Psoas muscle (tissue), 8 donors: Measurements from ENCODE around the gene IP6K3. TPM values are rescaled to one million over a fixed set of nuclear protein-coding genes. Genes with fewer than 3 reads are reported as not detected.

ENCODE experiments used
- ATAC-seq, 4 donors: fragments of 200-7000 bp; cut with Tn5 transposase; one replicate each; pipeline ENCODE4 v1.9.1; 2020; ENCODE audit warnings: moderate library complexity in 3 of 4, mild to moderate bottlenecking in 2 of 4
- DNase-seq, 2 donors: peaks; one replicate each; pipeline ENCODE4 v3.0.0-alpha.2; 2020
- H3K27ac ChIP-seq: fragments of 200-600 bp; one replicate; pipeline ENCODE4 v1.8.0; 2022
- H3K27me3 ChIP-seq, 3 donors: fragments of 200-600 bp in 1 of 3; one replicate each; pipeline versions ENCODE4 v1.6.1 to v1.8.0; 2013 to 2022; ENCODE audit warnings: low read length in 2 of 3, mild to moderate bottlenecking in 2 of 3, moderate library complexity in 1 of 3; ENCODE audit not compliant: insufficient read depth in 3 of 3
- H3K36me3 ChIP-seq, 2 donors: fragments of 200-600 bp in 1 of 2; one replicate each; pipeline versions ENCODE4 v1.6.1 to v1.8.0; 2013 to 2022; ENCODE audit warnings: low read depth in 1 of 2, mild to moderate bottlenecking in 1 of 2, moderate library complexity in 1 of 2; ENCODE audit not compliant: insufficient read depth in 1 of 2
- H3K4me1 ChIP-seq: fragments of 200-600 bp; one replicate; pipeline ENCODE4 v1.8.0; 2022
- H3K4me3 ChIP-seq: fragments of 200-600 bp; one replicate; pipeline ENCODE4 v1.8.0; 2022; ENCODE audit warnings: mild to moderate bottlenecking
- H3K9me3 ChIP-seq: fragments of 200-600 bp; one replicate; pipeline ENCODE4 v1.8.0; 2022
- WGBS, 3 donors: extraction: QIAGEN DNeasy Blood & Tissue Kit; methylation state at CpG; one replicate each; pipeline versions ENCODE4 v1.1.6 to v1.1.7; 2013; 5-methylcytosine and 5-hydroxymethylcytosine counted together
- intact Hi-C, 2 donors: fragments of 100-400 bp; cut with DNase I; formaldehyde crosslinking; loops; one replicate each; pipeline versions ENCODE4 v1.11.0 to v1.14.2; 2022
- polyA plus RNA-seq, 3 donors: library from polyadenylated mRNA; stranded (reverse); fragments of 200-250 nt; gene quantifications; one replicate each; pipeline ENCODE4 v1.2.3, GENCODE V29; 2013
- total RNA-seq, 4 donors: library from RNA; stranded (reverse); fragmentation: NEBNext Ultra II Directional in 2 of 4; extraction: Animal tissue kit (Norgen Biotek cat#: 25700) in 2 of 4; gene quantifications; one replicate each; pipeline versions ENCODE4 v1.2.1 to v1.2.4, GENCODE V29; 2021 to 2023
- TF ChIP-seq, protein P1 (sequence below): fragments of 200-600 bp; IDR thresholded peaks from one replicate; pipeline ENCODE4 v1.8.0; 2022; ENCODE audit warnings: antibody characterized with exemption
- donor health status: healthy with polysubstance abuse.
- donor health status: DM: no; HTN: no; CAD: no; lungs with moderate emphysema.
- donor health status: Bipolar disorder and iron deficiency.
- donor health status: healthy.
- donor health status: DM: yes; HTN: yes; CAD: no.
- donor health status: DM: no; HTN: no; CAD: no.
- donor health status: DM: no; HTN: no; CAD: no.
- donor health status: DM: yes; HTN: yes; CAD: no.

Gene IP6K3
- total and polyA plus RNA-seq, 7 donors = 95.7 to 363 (median 220) TPM

DNA sequence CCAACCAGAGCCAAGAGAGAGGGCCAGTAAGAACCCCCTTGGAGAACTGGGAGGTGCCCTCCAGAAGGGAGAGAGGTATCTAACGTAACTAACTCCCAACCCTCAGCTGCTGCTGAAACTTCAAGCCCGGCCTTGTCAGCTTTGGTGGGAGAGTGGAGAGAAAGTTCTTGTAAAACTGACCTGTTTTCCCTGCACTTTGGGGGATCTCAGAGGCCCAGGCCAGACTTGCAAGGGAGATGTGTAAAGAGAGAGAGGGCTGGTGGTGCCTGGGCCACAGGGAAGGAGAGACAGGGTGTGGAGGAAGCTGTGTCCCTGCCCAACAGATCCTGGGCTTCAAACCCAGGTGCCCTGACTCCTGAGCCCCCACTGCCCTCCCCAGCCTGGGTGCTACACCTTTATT, 17.3 kb upstream of the IP6K3 start:
- Histone ChIP-seq H3K4me3 (no peak overlapping the region), H3K9me3 (no peaks in the 10 kb centered on the region), H3K4me1 (peaks cover 21% of the 10 kb centered on the region), H3K36me3 (no peaks in the 10 kb centered on the region), H3K27ac (no peak overlapping the region), H3K27me3 (no peaks in the 10 kb centered on the region)
- intact Hi-C loops = loop anchor here in 1 of 2 donors (5.0 kb wide), 1 partner anchor 177 kb away; no protein-coding TSS in a partner anchor
- ATAC-seq = no peak
- DNase-seq = no peak
- WGBS, 3 donors = 75 to 93% (median 82%) methylated on average over 2 of the region's 2 CpGs
- TF ChIP-seq, protein P1, sequence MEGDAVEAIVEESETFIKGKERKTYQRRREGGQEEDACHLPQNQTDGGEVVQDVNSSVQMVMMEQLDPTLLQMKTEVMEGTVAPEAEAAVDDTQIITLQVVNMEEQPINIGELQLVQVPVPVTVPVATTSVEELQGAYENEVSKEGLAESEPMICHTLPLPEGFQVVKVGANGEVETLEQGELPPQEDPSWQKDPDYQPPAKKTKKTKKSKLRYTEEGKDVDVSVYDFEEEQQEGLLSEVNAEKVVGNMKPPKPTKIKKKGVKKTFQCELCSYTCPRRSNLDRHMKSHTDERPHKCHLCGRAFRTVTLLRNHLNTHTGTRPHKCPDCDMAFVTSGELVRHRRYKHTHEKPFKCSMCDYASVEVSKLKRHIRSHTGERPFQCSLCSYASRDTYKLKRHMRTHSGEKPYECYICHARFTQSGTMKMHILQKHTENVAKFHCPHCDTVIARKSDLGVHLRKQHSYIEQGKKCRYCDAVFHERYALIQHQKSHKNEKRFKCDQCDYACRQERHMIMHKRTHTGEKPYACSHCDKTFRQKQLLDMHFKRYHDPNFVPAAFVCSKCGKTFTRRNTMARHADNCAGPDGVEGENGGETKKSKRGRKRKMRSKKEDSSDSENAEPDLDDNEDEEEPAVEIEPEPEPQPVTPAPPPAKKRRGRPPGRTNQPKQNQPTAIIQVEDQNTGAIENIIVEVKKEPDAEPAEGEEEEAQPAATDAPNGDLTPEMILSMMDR = no peak

- ATAC-seq = no peak
- TF ChIP-seq, protein P1 = no peak
- Histone ChIP-seq H3K4me1 (peaks cover 21% of the 10 kb centered on the region), H3K9me3 (no peaks in the 10 kb centered on the region), H3K4me3 (no peak overlapping the region), H3K27me3 (no peaks in the 10 kb centered on the region), H3K36me3 (no peaks in the 10 kb centered on the region), H3K27ac (no peak overlapping the region)
- DNase-seq = no peak
- WGBS, 3 donors = 38 to 50% (median 40%) methylated on average over 6 of the region's 6 CpGs
- intact Hi-C loops = loop anchor here (1.0 to 5.0 kb wide), 3 partner anchors 51 to 176 kb away; partner anchors contain the start of gene UQCC2 (in 1 of the 2)
Measured at GRCh38 chr6:33763483-33763882, 16.8 kb upstream of the IP6K3 start.

- DNase-seq = no peak
Measured at GRCh38 chr6:33762713-33763112, 16.0 kb upstream of the IP6K3 start.

DNA sequence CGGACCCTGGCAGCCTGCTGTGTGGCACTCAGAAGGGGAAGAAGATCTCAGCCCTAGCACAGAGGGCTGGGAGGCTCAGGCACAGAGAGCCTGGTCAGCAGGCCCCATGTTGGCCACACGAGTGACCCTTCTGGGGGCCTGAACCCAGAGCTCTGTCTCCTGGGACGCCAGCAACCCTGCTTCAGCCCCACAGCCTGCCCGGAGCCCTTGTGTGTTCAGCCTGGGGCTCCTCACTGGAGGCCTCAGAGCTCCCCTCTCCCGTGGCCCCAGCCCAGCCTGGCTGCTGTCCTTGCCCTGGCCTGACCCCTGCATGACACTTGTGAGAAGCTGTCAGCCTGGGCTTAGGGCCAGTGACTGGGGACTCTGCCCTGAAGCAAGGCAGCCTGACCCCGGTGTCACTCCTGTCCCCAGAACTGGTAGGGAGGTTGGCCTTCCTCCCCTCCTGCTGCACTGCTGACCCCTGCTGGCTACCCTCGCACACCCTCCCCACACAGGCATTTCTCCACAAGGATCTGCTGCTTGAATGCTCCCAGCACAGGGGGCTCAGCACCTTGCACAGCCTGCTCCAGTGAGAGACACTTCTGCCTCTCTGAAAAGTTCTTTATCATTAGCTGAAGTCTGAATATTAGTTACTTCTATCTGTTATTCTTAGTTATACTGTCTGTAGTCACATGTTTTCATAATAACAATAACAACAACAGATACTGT, 15.4 kb upstream of the IP6K3 start:
- TF ChIP-seq, protein P1 = peak; percentile 75
- no peaks in the 10 kb centered on the region for H3K27me3 ChIP-seq
- H3K9me3 ChIP-seq = no peaks in the 10 kb centered on the region
- DNase-seq (peak; percentile 80 to 97), ATAC-seq (peak; percentile 95 to 97 (median 95))
- peaks cover 21% of the 10 kb centered on the region for H3K4me1 ChIP-seq
- H3K36me3 ChIP-seq = no peaks in the 10 kb centered on the region
- H3K4me3 ChIP-seq = peak overlapping the region; percentile 41
- intact Hi-C loops = loop anchor here (1.0 to 5.0 kb wide), 3 partner anchors 18 to 175 kb away; no protein-coding TSS in a partner anchor
- 13 to 28% (median 19%) methylated on average over 6 to 7 of the region's 7 CpGs for WGBS, 3 donors
- peak overlapping the region; percentile 75 for H3K27ac ChIP-seq

More at GRCh38 chr6:33762713-33763112, 16.0 kb upstream of the IP6K3 start:
- Histone ChIP-seq H3K4me1 (peaks cover 21% of the 10 kb centered on the region), H3K27me3 (no peaks in the 10 kb centered on the region), H3K4me3 (no peak overlapping the region), H3K36me3 (no peaks in the 10 kb centered on the region), H3K9me3 (no peaks in the 10 kb centered on the region), H3K27ac (peak overlapping the region; percentile 75)
- TF ChIP-seq, protein P1 = no peak
- ATAC-seq = peak in 1 of 4 donors; percentile 17
- WGBS, 3 donors = 29 to 50% (median 35%) methylated on average over 4 of the region's 4 CpGs
- intact Hi-C loops = loop anchor here (1.0 to 5.0 kb wide), 4 partner anchors 18 to 175 kb away; partner anchors contain the start of gene UQCC2 (in 1 of the 2)
